IMR-90 (cell line): Measurements from ENCODE around the gene AGPAT3. TPM values are rescaled to one million over a fixed set of nuclear protein-coding genes. Genes with fewer than 3 reads are reported as not detected.

ENCODE experiments used
- ATAC-seq: fragments of 200-7000 bp; cut with Tn5 transposase; 2 replicates; pipeline ENCODE4 v1.9.1; 2020; ENCODE audit warnings: low read depth, mild to moderate bottlenecking, moderate library complexity
- BruUV-seq: library from RNA; stranded (reverse); fragments of 400-500 nt; replicated peaks from 2 replicates; lab custom pipeline; 2021; lab: Mats Ljungman, UMichigan
- CTCF ChIA-PET: fragments of 300-600 bp; formaldehyde crosslinking; extraction: SDS; loops from one replicate; lab custom pipeline; 2021; ENCODE audit warnings: antibody characterized with exemption; lab: Yijun Ruan, JAX
- POLR2A ChIA-PET: fragments of 300-600 bp; sonication (Branson Sonifier 250); formaldehyde crosslinking; loops from one replicate; lab custom pipeline; 2022; ENCODE audit warnings: antibody characterized with exemption; ENCODE audit not compliant: unreplicated experiment; lab: Charles Lee
- DNase-seq: peaks from one replicate; pipeline ENCODE4 v3.0.0; 2013
- H2AFZ ChIP-seq: replicated peaks from 2 replicates; pipeline ENCODE3; 2013; ENCODE audit warnings: low read length, mild to moderate bottlenecking; ENCODE audit not compliant: poor library complexity
- H2AK5ac ChIP-seq: 2 replicates; pipeline ENCODE4 v1.6.1; 2013; ENCODE audit warnings: low read depth, low read length, inconsistent platforms
- H2AK9ac ChIP-seq: replicated peaks from 2 replicates; pipeline ENCODE3; 2013; ENCODE audit warnings: mild to moderate bottlenecking, low read depth, low read length, moderate library complexity; ENCODE audit not compliant: poor library complexity
- H2BK120ac ChIP-seq: 2 replicates; pipeline ENCODE4 v1.6.1; 2013; ENCODE audit warnings: low read depth, low read length, inconsistent platforms
- H2BK15ac ChIP-seq: 3 replicates; pipeline ENCODE4 v1.6.1; 2013; ENCODE audit warnings: low read depth, low read length, inconsistent platforms
- H2BK20ac ChIP-seq: 2 replicates; pipeline ENCODE4 v1.6.1; 2013; ENCODE audit warnings: low read depth, mild to moderate bottlenecking, inconsistent platforms, low read length, moderate library complexity
- H2BK5ac ChIP-seq: 2 replicates; pipeline ENCODE4 v1.6.1; 2013; ENCODE audit warnings: mild to moderate bottlenecking, low read depth, low read length, inconsistent platforms; ENCODE audit not compliant: poor library complexity, severe bottlenecking
- H3K14ac ChIP-seq: replicated peaks from 2 replicates; pipeline ENCODE4 v1.6.1; 2013; ENCODE audit warnings: low read depth, low read length, inconsistent platforms
- H3K18ac ChIP-seq: 2 replicates; pipeline ENCODE4 v1.6.1; 2013; ENCODE audit warnings: low read depth, low read length, control low read depth
- H3K23ac ChIP-seq: 2 replicates; pipeline ENCODE4 v1.6.1; 2013; ENCODE audit warnings: low read depth, low read length, inconsistent platforms
- H3K27ac ChIP-seq: 2 replicates; pipeline ENCODE4 v1.5.1; 2013; ENCODE audit warnings: mild to moderate bottlenecking, control low read depth, low read length; ENCODE audit not compliant: insufficient read depth
- H3K27me3 ChIP-seq: 2 replicates; pipeline ENCODE4 v1.6.1; 2013; ENCODE audit warnings: low read length; ENCODE audit not compliant: control insufficient read depth, insufficient read depth
- H3K36me3 ChIP-seq: 2 replicates; pipeline ENCODE4 v1.6.1; 2013; ENCODE audit warnings: low read length, mixed read lengths; ENCODE audit not compliant: control insufficient read depth, insufficient read depth
- H3K4ac ChIP-seq: 2 replicates; pipeline ENCODE4 v1.6.1; 2013; ENCODE audit warnings: low read depth, low read length, inconsistent platforms
- H3K4me1 ChIP-seq: 2 replicates; pipeline ENCODE4 v1.6.1; 2013; ENCODE audit warnings: low read length, mixed read lengths; ENCODE audit not compliant: control insufficient read depth, insufficient read depth
- H3K4me2 ChIP-seq: 2 replicates; pipeline ENCODE4 v1.6.1; 2013; ENCODE audit warnings: low read depth, mild to moderate bottlenecking, control low read depth, low read length, moderate library complexity
- H3K4me3 ChIP-seq: 2 replicates; pipeline ENCODE4 v1.5.1; 2013; ENCODE audit warnings: low read depth, mild to moderate bottlenecking, control low read depth, low read length, moderate library complexity; ENCODE audit not compliant: insufficient read depth
- H3K56ac ChIP-seq: 2 replicates; pipeline ENCODE4 v1.6.1; 2013; ENCODE audit warnings: low read length, inconsistent platforms; ENCODE audit not compliant: insufficient read depth; ENCODE audit errors: extremely low read depth
- H3K79me1 ChIP-seq, 2 experiments: 2 replicates each; pipeline ENCODE4 v1.6.1; 2013; ENCODE audit warnings: low read length in 2 of 2, inconsistent platforms in 1 of 2, low read depth in 1 of 2
- H3K9ac ChIP-seq: 2 replicates; pipeline ENCODE4 v1.6.1; 2013; ENCODE audit warnings: low read depth, low read length, control low read depth
- H3K9me1 ChIP-seq: 2 replicates; pipeline ENCODE4 v1.6.1; 2013; ENCODE audit warnings: low read length, inconsistent platforms; ENCODE audit not compliant: insufficient read depth
- H3K9me3 ChIP-seq: 2 replicates; pipeline ENCODE4 v1.6.1; 2013; ENCODE audit warnings: low read length; ENCODE audit not compliant: control insufficient read depth, insufficient read depth
- H4K20me1 ChIP-seq: 2 replicates; pipeline ENCODE4 v1.6.1; 2013; ENCODE audit warnings: low read length, inconsistent platforms; ENCODE audit not compliant: insufficient read depth
- H4K5ac ChIP-seq: 2 replicates; pipeline ENCODE4 v1.6.1; 2013; ENCODE audit warnings: mild to moderate bottlenecking, low read depth, low read length, control low read depth
- H4K8ac ChIP-seq, 2 experiments: 2 replicates each; pipeline ENCODE4 v1.6.1; 2013; ENCODE audit warnings: low read depth in 2 of 2, low read length in 2 of 2, control low read depth in 1 of 2, inconsistent platforms in 1 of 2
- H4K91ac ChIP-seq: 2 replicates; pipeline ENCODE4 v1.6.1; 2013; ENCODE audit warnings: low read depth, low read length, inconsistent platforms; ENCODE audit not compliant: insufficient read depth
- BHLHE40 ChIP-seq: fragments of 150-350 bp; IDR thresholded peaks from 2 replicates; pipeline ENCODE4 v1.6.1; 2016; ENCODE audit warnings: mild to moderate bottlenecking, low read depth, low read length
- CEBPB ChIP-seq: IDR thresholded peaks from 2 replicates; pipeline ENCODE4 v1.6.1; 2012; ENCODE audit warnings: low read depth, low read length, improper control_type of control experiment
- CHD1 ChIP-seq: IDR thresholded peaks from 2 replicates; pipeline ENCODE4 v1.6.1; 2012; ENCODE audit warnings: low read depth, low read length, improper control_type of control experiment
- FOS ChIP-seq: fragments of 150-350 bp; IDR thresholded peaks from 2 replicates; pipeline ENCODE4 v1.6.1; 2016; ENCODE audit warnings: low read depth, low read length
- MAFK ChIP-seq: IDR thresholded peaks from 2 replicates; pipeline ENCODE4 v1.6.1; 2012; ENCODE audit warnings: low read depth, low read length, improper control_type of control experiment
- MAZ ChIP-seq: IDR thresholded peaks from 2 replicates; pipeline ENCODE4 v1.6.1; 2012; ENCODE audit warnings: low read depth, mild to moderate bottlenecking, low read length, improper control_type of control experiment, moderate library complexity, borderline replicate concordance
- MXI1 ChIP-seq: IDR thresholded peaks from 2 replicates; pipeline ENCODE4 v1.6.1; 2012; ENCODE audit warnings: low read depth, mild to moderate bottlenecking, low read length, moderate library complexity, borderline replicate concordance
- NFE2L2 ChIP-seq: fragments of 150-350 bp; IDR thresholded peaks from 2 replicates; pipeline ENCODE4 v1.6.1; 2016; ENCODE audit warnings: low read depth, mild to moderate bottlenecking, low read length
- POLR2A ChIP-seq: IDR thresholded peaks from 2 replicates; pipeline ENCODE4 v1.6.1; 2012; ENCODE audit warnings: mild to moderate bottlenecking, low read depth, low read length
- RAD21 ChIP-seq: IDR thresholded peaks from 2 replicates; pipeline ENCODE4 v1.6.1; 2012; ENCODE audit warnings: low read length, improper control_type of control experiment
- RCOR1 ChIP-seq: IDR thresholded peaks from 2 replicates; pipeline ENCODE4 v1.6.1; 2012; ENCODE audit warnings: mild to moderate bottlenecking, low read length, improper control_type of control experiment; ENCODE audit not compliant: insufficient replicate concordance
- RFX5 ChIP-seq: IDR thresholded peaks from 2 replicates; pipeline ENCODE4 v1.8.0; 2012; ENCODE audit warnings: low read depth, mild to moderate bottlenecking, low read length, moderate library complexity
- SMC3 ChIP-seq: fragments of 150-350 bp; IDR thresholded peaks from 2 replicates; pipeline ENCODE4 v1.6.1; 2016; ENCODE audit warnings: low read depth, mild to moderate bottlenecking, antibody characterized with exemption, low read length, moderate library complexity
- WGBS, 2 experiments: methylation state at CpG; one replicate each; pipeline versions ENCODE4 v1.1.5 to v1.1.7; 2013; ENCODE audit warnings: missing lambda C conversion rate in 2 of 2; ENCODE audit not compliant: insufficient read length in 1 of 2; ENCODE audit errors: extremely low coverage in 2 of 2; 5-methylcytosine and 5-hydroxymethylcytosine counted together
- dilution Hi-C: fragments of 300-500 bp; cut with HindIII; formaldehyde crosslinking; loops from one replicate; pipeline ENCODE4 v1.14.3; 2018; ENCODE audit warnings: low sequenced_read_pairs; ENCODE audit not compliant: unreplicated experiment
- in situ Hi-C: fragments of 300-500 bp; cut with MboI; formaldehyde crosslinking; loops from 3 replicates; pipeline ENCODE4 v1.14.3; 2019; ENCODE audit warnings: low sequenced_read_pairs, inconsistent platforms, mixed read lengths
- intact Hi-C: fragments of 100-400 bp; cut with micrococcal nuclease; formaldehyde crosslinking; loops from 2 replicates; pipeline ENCODE4 v1.10.0; 2022
- polyA plus RNA-seq, 3 experiments: library from polyadenylated mRNA; depleted of rRNA; stranded (reverse); fragments of >200 nt; gene quantifications; 2 replicates each; pipeline ENCODE4 v1.2.3, GENCODE V29; 2012; ENCODE audit warnings: low replicate concordance in 1 of 3
- total RNA-seq: library from RNA; depleted of rRNA; stranded (reverse); fragments of >200 nt; gene quantifications from 2 replicates; pipeline ENCODE4 v1.2.3, GENCODE V29; 2012
- TF ChIP-seq, protein P1 (sequence below): fragments of 150-350 bp; IDR thresholded peaks from 2 replicates; pipeline ENCODE4 v1.6.1; 2016; ENCODE audit warnings: low read depth, mild to moderate bottlenecking, low read length, moderate library complexity, borderline replicate concordance
- TF ChIP-seq, protein P2 (sequence below): conservative IDR thresholded peaks from 2 replicates; pipeline ENCODE4 v1.5.1; 2012; ENCODE audit warnings: mild to moderate bottlenecking, low read depth, low read length, improper control_type of control experiment

AGPAT3 gene
- total and polyA plus RNA-seq, 2 of the 4 experiments (the other 2 are of a cell fraction), result 27.1 to 38.7 TPM

DNA sequence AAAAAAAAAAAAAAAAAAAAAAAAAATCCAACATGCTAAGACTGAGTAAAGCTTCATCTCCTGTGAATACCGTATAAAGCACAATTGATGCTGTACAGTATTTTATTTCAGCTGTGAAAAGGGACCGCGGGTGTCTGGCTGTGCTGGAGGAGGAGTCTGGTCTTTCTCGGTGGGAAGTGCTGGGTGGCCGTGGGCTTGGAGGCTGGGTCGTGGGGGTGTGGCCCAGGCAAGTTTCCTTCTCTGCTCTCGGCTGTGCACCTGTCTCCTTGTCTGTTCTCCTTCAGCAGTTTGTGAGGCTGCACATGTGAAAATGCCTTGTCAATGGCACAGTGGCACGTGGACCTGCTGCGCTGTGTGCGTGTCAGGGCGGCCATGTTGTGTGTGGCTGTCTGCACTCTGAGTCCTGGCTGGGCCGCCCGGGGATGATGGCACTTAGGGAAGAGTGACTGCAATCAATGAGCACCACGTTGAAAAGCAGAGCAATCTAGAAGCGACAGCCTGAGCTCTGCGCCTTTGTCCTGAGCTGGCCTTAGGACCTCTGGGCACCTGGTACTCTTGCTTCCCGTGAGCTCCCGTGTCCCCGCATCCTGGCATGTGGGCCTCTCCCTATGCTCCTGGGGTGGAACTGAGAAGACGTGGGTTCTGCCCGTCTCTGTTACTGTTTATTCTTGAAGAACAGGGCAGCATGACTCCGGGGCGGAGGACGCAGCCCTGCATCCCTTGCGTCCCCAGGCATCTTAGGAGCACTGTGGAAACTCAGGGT lies 14.5 kb downstream of the AGPAT3 start:
- H4K5ac ChIP-seq, result no peak overlapping the region
- no peak overlapping the region for H3K4me2 ChIP-seq
- peaks cover 4% of the 10 kb centered on the region for H3K36me3 ChIP-seq
- H3K27ac ChIP-seq, result no peak overlapping the region
- CTCF ChIA-PET, result interaction anchor here (1.4 kb wide), 1 partner anchor 9 kb away, joined by 3 read pairs; no protein-coding TSS in a partner anchor
- no peak overlapping the region for H3K9ac ChIP-seq
- H3K79me1 ChIP-seq, result peaks cover 36 to 78% of the 10 kb centered on the region in 2 experiments
- H2BK20ac ChIP-seq, result no peak overlapping the region
- peak overlapping the region; percentile 38 for H2AK9ac ChIP-seq
- no peaks in the 10 kb centered on the region for H3K27me3 ChIP-seq
- POLR2A ChIA-PET, result no interaction called here
- ATAC-seq (no peak), DNase-seq (no peak)
- in situ Hi-C loops, result no loop called here
- H3K9me3 ChIP-seq, result no peaks in the 10 kb centered on the region
- dilution Hi-C loops, result no loop called here
- H3K4me1 ChIP-seq, result peaks cover 7% of the 10 kb centered on the region; the same call in 1 of the 2 replicates
- H3K18ac ChIP-seq, result no peak overlapping the region
- no peak overlapping the region for H4K91ac ChIP-seq
- H2BK120ac ChIP-seq, result no peak overlapping the region
- H3K56ac ChIP-seq, result no peak overlapping the region
- no peak overlapping the region for H3K23ac ChIP-seq
- no peak overlapping the region for H2AFZ ChIP-seq
- WGBS, 2 experiments, result 94% methylated on average over 14 of the region's 25 CpGs; no CpG with 5 or more reads in 1 of the 2 experiments
- no peak overlapping the region for H2AK5ac ChIP-seq
- peaks cover 18% of the 10 kb centered on the region for H3K9me1 ChIP-seq
- no peak overlapping the region for H4K8ac ChIP-seq
- H3K14ac ChIP-seq, result no peak overlapping the region
- H3K4me3 ChIP-seq, result no peak overlapping the region
- no peak overlapping the region for H3K4ac ChIP-seq
- H2BK15ac ChIP-seq, result no peak overlapping the region
- peaks cover 73% of the 10 kb centered on the region for H4K20me1 ChIP-seq
- no TSS peak for BruUV-seq
- H2BK5ac ChIP-seq, result no peak overlapping the region
- intact Hi-C loops, result no loop called here
- TF ChIP-seq MAZ (no peak), POLR2A (no peak), RCOR1 (no peak), BHLHE40 (no peak), SMC3 (no peak), MXI1 (no peak), MAFK (no peak), CHD1 (no peak), NFE2L2 (no peak), RFX5 (no peak), RAD21 (no peak), FOS (no peak), CEBPB (no peak)
- TF ChIP-seq, protein P1, sequence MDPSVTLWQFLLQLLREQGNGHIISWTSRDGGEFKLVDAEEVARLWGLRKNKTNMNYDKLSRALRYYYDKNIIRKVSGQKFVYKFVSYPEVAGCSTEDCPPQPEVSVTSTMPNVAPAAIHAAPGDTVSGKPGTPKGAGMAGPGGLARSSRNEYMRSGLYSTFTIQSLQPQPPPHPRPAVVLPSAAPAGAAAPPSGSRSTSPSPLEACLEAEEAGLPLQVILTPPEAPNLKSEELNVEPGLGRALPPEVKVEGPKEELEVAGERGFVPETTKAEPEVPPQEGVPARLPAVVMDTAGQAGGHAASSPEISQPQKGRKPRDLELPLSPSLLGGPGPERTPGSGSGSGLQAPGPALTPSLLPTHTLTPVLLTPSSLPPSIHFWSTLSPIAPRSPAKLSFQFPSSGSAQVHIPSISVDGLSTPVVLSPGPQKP, result no peak
- TF ChIP-seq, protein P2, sequence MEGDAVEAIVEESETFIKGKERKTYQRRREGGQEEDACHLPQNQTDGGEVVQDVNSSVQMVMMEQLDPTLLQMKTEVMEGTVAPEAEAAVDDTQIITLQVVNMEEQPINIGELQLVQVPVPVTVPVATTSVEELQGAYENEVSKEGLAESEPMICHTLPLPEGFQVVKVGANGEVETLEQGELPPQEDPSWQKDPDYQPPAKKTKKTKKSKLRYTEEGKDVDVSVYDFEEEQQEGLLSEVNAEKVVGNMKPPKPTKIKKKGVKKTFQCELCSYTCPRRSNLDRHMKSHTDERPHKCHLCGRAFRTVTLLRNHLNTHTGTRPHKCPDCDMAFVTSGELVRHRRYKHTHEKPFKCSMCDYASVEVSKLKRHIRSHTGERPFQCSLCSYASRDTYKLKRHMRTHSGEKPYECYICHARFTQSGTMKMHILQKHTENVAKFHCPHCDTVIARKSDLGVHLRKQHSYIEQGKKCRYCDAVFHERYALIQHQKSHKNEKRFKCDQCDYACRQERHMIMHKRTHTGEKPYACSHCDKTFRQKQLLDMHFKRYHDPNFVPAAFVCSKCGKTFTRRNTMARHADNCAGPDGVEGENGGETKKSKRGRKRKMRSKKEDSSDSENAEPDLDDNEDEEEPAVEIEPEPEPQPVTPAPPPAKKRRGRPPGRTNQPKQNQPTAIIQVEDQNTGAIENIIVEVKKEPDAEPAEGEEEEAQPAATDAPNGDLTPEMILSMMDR, result no peak
